ENCODE data around the gene NAA16.

DNA sequence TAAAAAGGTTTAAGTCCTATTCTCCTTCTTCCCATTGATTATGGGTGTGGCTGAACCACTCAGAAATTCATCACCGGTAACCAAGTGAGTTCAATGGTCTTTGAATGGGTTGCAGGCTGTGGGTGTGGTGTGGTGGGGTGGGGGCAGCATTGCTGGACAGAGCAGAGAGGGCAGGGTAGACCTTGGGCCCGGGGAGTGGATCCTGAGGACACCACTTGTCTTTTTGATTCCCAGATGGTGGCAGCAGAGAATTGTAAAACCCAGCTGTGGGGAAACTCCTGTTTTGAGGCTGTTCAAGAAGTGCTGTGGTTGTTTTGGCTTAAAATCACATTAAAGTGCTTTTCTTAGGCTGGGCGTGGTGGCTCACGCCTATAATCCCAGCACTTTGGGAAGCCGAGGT, 100.5 kb downstream of the NAA16 start:
- no peak for TF ChIP-seq EGR1 (IDR thresholded peaks at IDR 0.05)
- no peak for TF ChIP-seq ZBTB7A (IDR thresholded peaks at IDR 0.05; ENCODE audit: low read depth)
- TF ChIP-seq YY1 (IDR thresholded peaks at IDR 0.05; ENCODE audit: low read depth): no peak
- TF ChIP-seq, protein P1, sequence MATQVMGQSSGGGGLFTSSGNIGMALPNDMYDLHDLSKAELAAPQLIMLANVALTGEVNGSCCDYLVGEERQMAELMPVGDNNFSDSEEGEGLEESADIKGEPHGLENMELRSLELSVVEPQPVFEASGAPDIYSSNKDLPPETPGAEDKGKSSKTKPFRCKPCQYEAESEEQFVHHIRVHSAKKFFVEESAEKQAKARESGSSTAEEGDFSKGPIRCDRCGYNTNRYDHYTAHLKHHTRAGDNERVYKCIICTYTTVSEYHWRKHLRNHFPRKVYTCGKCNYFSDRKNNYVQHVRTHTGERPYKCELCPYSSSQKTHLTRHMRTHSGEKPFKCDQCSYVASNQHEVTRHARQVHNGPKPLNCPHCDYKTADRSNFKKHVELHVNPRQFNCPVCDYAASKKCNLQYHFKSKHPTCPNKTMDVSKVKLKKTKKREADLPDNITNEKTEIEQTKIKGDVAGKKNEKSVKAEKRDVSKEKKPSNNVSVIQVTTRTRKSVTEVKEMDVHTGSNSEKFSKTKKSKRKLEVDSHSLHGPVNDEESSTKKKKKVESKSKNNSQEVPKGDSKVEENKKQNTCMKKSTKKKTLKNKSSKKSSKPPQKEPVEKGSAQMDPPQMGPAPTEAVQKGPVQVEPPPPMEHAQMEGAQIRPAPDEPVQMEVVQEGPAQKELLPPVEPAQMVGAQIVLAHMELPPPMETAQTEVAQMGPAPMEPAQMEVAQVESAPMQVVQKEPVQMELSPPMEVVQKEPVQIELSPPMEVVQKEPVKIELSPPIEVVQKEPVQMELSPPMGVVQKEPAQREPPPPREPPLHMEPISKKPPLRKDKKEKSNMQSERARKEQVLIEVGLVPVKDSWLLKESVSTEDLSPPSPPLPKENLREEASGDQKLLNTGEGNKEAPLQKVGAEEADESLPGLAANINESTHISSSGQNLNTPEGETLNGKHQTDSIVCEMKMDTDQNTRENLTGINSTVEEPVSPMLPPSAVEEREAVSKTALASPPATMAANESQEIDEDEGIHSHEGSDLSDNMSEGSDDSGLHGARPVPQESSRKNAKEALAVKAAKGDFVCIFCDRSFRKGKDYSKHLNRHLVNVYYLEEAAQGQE (IDR thresholded peaks at IDR 0.05; ENCODE audit: low read depth): no peak
- TF ChIP-seq, protein P2, sequence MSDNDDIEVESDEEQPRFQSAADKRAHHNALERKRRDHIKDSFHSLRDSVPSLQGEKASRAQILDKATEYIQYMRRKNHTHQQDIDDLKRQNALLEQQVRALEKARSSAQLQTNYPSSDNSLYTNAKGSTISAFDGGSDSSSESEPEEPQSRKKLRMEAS (IDR thresholded peaks at IDR 0.05): no peak
- no peak for TF ChIP-seq TAF1 (IDR thresholded peaks at IDR 0.05; ENCODE audit: low read depth)
- TF ChIP-seq RAD21 (IDR thresholded peaks at IDR 0.05; ENCODE audit: low read depth): peak; percentile 62
- TF ChIP-seq TEAD4 (IDR thresholded peaks at IDR 0.05): no peak
- TF ChIP-seq CREB1 (IDR thresholded peaks at IDR 0.05; ENCODE audit: low read depth): no peak
- TF ChIP-seq CEBPB (IDR thresholded peaks at IDR 0.05): no peak
- TF ChIP-seq EP300 (IDR thresholded peaks at IDR 0.05; ENCODE audit: borderline replicate concordance): no peak
- TF ChIP-seq FOXM1 (IDR thresholded peaks at IDR 0.05; ENCODE audit: borderline replicate concordance, low read depth): no peak
- TF ChIP-seq NFIC (IDR thresholded peaks at IDR 0.05): no peak

Measured in Ishikawa (cell line).